GM18498 (cell line): ENCODE measurements around the gene SCP2.

ENCODE experiments used
- ATAC-seq: cut with Tn5 transposase; IDR thresholded peaks from one replicate; pipeline ENCODE4 v1.9.1; 2021; ENCODE audit warnings: mild to moderate bottlenecking, moderate library complexity; ENCODE audit not compliant: unreplicated experiment

The SCP2 gene

DNA sequence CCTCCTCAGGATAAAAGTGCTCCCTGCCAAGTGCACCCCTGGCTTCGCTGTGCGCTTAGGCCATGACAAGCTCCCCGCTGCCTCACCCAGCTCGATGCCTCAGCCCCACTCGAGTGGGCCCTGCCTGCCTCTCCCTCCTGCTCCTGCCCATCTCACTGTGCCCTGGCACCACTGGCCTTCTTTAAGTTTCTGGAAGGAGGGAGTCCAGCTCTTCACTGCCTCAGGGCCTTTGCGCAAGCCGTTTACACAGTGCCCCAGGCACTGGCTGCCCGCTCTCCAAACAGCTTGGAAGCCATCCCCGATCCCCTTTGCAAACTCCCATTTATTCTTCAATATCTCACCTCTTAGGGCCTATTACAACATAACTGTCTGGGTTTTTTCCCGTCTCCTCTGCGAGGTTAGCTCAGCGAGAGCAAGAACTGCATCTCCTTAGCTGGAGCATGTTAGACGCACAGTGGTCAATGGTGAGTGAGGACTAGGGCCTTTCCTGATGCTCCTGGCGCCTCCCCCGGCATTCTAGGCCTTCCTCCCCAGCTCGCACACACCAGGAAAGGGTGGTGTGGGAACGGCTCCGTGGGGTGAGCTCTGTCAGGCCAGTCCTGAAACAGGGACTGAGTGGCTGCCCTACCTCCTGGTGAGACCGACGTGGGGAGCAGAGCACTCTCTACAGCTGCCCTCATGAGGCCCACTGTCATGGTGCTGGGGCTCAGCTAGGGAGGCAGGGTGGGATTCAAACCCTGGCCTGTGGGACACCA lies 166.9 kb downstream of the SCP2 start:
- no peak for ATAC-seq

DNA sequence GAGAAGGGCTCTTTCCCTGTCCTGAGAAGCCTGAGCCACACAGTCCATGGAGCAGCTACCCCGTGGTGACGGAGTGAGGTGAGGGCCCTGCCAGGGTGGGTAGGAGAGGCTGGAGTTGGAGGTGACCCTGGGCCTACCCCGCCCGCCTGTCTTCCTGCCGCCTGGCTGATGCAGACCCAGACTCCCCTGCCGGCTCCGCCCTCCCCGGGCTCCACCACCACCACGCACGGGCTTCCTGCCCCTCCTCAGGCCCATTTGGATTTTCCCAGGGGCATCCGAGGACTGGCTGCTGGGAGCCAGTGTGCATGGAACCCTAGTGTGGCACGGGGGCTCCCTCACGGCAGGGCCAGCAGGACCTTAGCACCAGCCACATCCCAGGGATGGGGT lies 167.4 kb downstream of the SCP2 start:
- no peak for ATAC-seq
